ENCODE measurements around the gene SEMA4C. TPM values are rescaled to one million over a fixed set of nuclear protein-coding genes. Genes with fewer than 3 reads are reported as not detected.

Gene SEMA4C
- total and polyA plus RNA-seq, 3 donors from 2014 or later: 10.5 to 17.6 (median 11.4) TPM

- intact Hi-C loops (cut with DNase I; ENCODE audit: low total_unique reads): no loop called here
- H3K36me3 ChIP-seq (ENCODE audit: low read depth, missing control alignments): no peaks in the 10 kb centered on the region
- H3K27ac ChIP-seq: no peak overlapping the region
- H3K4me1 ChIP-seq: peaks cover 14% of the 10 kb centered on the region
- H3K4me3 ChIP-seq: no peak overlapping the region
- no peak for DNase-seq
- H3K9me3 ChIP-seq: no peaks in the 10 kb centered on the region
- H3K27me3 ChIP-seq: no peaks in the 10 kb centered on the region
- 88 to 95% methylated on average over 7 to 10 of the region's 10 CpGs for WGBS, 2 donors
- TF ChIP-seq POLR2A (IDR thresholded peaks at IDR 0.05): no peak
- TF ChIP-seq CTCF (IDR thresholded peaks at IDR 0.05): no peak
Measured at GRCh38 chr2:96895032-96895745, 25.3 kb upstream of the SEMA4C start.

- Histone ChIP-seq H3K4me1 (peaks cover 14% of the 10 kb centered on the region), H3K36me3 (ENCODE audit: low read depth, missing control alignments) (no peaks in the 10 kb centered on the region), H3K4me3 (no peak overlapping the region), H3K27me3 (no peaks in the 10 kb centered on the region), H3K27ac (no peak overlapping the region), H3K9me3 (no peaks in the 10 kb centered on the region)
- TF ChIP-seq CTCF (IDR thresholded peaks at IDR 0.05): no peak
- no peak for DNase-seq
- intact Hi-C loops (cut with DNase I; ENCODE audit: low total_unique reads): no loop called here
- 89 to 95% methylated on average over 3 of the region's 3 CpGs for WGBS, 2 donors
Measured at GRCh38 chr2:96894151-96894531, 24.3 kb upstream of the SEMA4C start.

DNA sequence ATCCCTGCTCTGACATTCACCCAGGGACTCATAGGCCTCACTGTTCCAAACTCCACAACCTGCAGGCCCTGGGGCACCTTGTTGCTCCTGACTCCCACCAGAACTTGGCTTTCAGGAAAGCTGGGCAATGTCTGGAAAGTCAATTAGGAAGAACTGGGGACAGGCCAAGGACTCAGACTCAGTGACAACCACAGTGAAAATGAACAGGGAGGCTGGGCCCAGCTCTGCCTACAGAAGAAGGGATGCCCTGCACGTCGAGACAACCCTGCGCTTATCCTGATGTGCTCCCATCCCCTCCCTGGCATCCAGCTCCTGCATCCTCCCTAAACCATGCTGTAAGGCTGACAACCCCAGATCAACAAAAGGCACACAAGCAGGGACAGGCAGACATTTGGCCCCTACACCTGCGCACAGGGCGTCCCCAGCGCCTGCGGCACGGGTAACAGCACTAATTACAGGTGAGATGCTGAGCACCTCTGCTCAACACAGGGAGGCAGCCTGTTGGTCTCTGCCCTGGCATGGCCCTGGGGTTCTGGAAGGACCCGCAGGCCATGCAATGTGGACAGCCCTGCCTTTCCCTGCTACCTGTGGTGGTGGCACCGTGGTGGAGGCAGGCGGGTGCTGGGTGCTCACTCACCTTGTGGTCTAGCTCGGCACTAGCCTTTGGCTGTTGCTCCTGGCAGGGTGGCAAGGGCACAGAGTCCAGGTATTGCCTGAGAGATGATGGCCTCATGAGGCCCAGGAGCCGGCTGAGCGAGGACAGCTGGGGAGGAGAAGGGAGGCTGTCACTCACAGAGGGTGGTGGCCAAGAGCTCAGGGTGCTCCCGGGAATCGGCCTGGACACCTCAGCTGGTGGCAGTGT lies 23.6 kb upstream of the SEMA4C start:
- TF ChIP-seq POLR2A (IDR thresholded peaks at IDR 0.05) (no peak), CTCF (IDR thresholded peaks at IDR 0.05) (no peak)
- no peak overlapping the region for H3K4me3 ChIP-seq
- no peaks in the 10 kb centered on the region for H3K27me3 ChIP-seq
- intact Hi-C loops (cut with DNase I; ENCODE audit: low total_unique reads): no loop called here
- H3K9me3 ChIP-seq: no peaks in the 10 kb centered on the region
- no peak for DNase-seq
- WGBS, 2 donors: 96 to 97% methylated on average over 12 to 16 of the region's 16 CpGs
- H3K27ac ChIP-seq: no peak overlapping the region
- H3K36me3 ChIP-seq (ENCODE audit: low read depth, missing control alignments): no peaks in the 10 kb centered on the region
- H3K4me1 ChIP-seq: peaks cover 14% of the 10 kb centered on the region

- no peak for DNase-seq
- no peak overlapping the region for H3K27ac ChIP-seq
- H3K9me3 ChIP-seq: no peaks in the 10 kb centered on the region
- peaks cover 25% of the 10 kb centered on the region for H3K4me1 ChIP-seq
- WGBS, 2 donors: 75 to 87% methylated on average over 8 to 11 of the region's 11 CpGs
- TF ChIP-seq POLR2A (IDR thresholded peaks at IDR 0.05): no peak
- TF ChIP-seq CTCF (IDR thresholded peaks at IDR 0.05): no peak
- no peak overlapping the region for H3K4me3 ChIP-seq
- no peaks in the 10 kb centered on the region for H3K36me3 ChIP-seq (ENCODE audit: low read depth, missing control alignments)
- intact Hi-C loops (cut with DNase I; ENCODE audit: low total_unique reads): no loop called here
- H3K27me3 ChIP-seq: no peaks in the 10 kb centered on the region
Measured at GRCh38 chr2:96891591-96892333, 21.9 kb upstream of the SEMA4C start.

Data from testis (tissue), 3 donors.